ENCODE results near the gene CSNK1G3. TPM values are rescaled to one million over a fixed set of nuclear protein-coding genes. Genes with fewer than 3 reads are reported as not detected.

Gene CSNK1G3
- total RNA-seq, 1 experiment from 2014 or later = 48.3 TPM

DNA sequence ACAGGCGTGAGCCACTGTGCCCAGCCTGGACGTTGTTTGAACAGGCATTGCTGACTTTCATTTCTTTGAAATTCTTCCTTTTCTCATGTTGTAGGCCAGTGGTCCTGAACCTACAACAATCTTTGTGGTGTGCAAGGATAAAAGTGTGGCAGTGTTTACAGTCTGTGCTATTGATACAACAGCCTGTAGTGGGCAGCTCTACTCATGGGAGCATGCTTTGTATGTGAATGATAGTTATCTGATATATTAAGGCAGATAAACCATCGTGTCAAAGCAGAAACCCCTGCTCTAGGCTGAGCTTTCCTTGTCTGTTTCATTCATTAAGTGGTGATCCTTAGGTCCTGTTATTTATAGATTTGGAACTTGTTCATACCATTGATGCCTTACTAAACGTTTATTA lies 42.6 kb downstream of the CSNK1G3 start:
- H3K23me2 ChIP-seq (ENCODE audit: insufficient read length, low read depth, low read length, poor library complexity, severe bottlenecking) = no peaks in the 10 kb centered on the region
- H3K4ac ChIP-seq (ENCODE audit: low read depth, low read length) = no peak overlapping the region
- no peak overlapping the region for H3K4me3 Mint-ChIP-seq
- no peak overlapping the region for H2BK20ac ChIP-seq (ENCODE audit: low read depth, low read length, poor library complexity, severe bottlenecking)
- no peak overlapping the region for H2BK12ac ChIP-seq (ENCODE audit: insufficient read length, low read depth, low read length)
- H4K91ac ChIP-seq (ENCODE audit: insufficient read length, low read depth, low read length) = no peak overlapping the region
- H3K56ac ChIP-seq (ENCODE audit: insufficient read length, low read depth, low read length) = no peak overlapping the region
- H3K36me3 Mint-ChIP-seq (ENCODE audit: insufficient read depth in 1 of 3, low read depth in 3 of 3) = peaks cover 5 to 6% (median 5%) of the 10 kb centered on the region in 3 experiments
- no peak for DNase-seq
- peaks cover 7 to 11% of the 10 kb centered on the region in 2 experiments for H3K4me1 Mint-ChIP-seq
- H3K9me3 ChIP-seq (ENCODE audit: control insufficient read depth, low read depth, low read length) = no peaks in the 10 kb centered on the region
- H3K4me2 ChIP-seq (ENCODE audit: insufficient read depth, insufficient read length, low read length) = no peak overlapping the region
- H4K20me1 ChIP-seq (ENCODE audit: control insufficient read depth, insufficient read depth, insufficient read length) = no peaks in the 10 kb centered on the region
- H3K18ac ChIP-seq (ENCODE audit: insufficient read length, low read depth, low read length) = no peak overlapping the region
- no peak overlapping the region for H3K27ac Mint-ChIP-seq
- no peaks in the 10 kb centered on the region for H3K27me3 Mint-ChIP-seq (ENCODE audit: low read depth)
- H2BK120ac ChIP-seq (ENCODE audit: low read depth, low read length, poor library complexity, severe bottlenecking) = no peak overlapping the region
- no peak overlapping the region for H3K27ac ChIP-seq (ENCODE audit: insufficient read length, low read depth, low read length)
- H3K23ac ChIP-seq (ENCODE audit: insufficient read length, low read depth, low read length) = no peak overlapping the region
- no peaks in the 10 kb centered on the region for H3K79me2 ChIP-seq (ENCODE audit: insufficient read depth, low read length)
- no peaks in the 10 kb centered on the region for H3K27me3 ChIP-seq (ENCODE audit: insufficient read depth, low read length)
- no peak overlapping the region for H4K8ac ChIP-seq (replicated peaks; ENCODE audit: insufficient read length, low read depth, low read length)
- H3K9me3 Mint-ChIP-seq = no peaks in the 10 kb centered on the region
- WGBS (ENCODE audit: extremely low coverage, insufficient read length, low lambda C conversion rate) = no CpG with 5 or more reads among the region's 4 CpGs
- no peaks in the 10 kb centered on the region for H3K79me1 ChIP-seq (ENCODE audit: insufficient read depth, low read depth, low read length, poor library complexity, severe bottlenecking)
- H3K4me1 ChIP-seq (ENCODE audit: insufficient read depth, low read length) = no peaks in the 10 kb centered on the region
- H2BK15ac ChIP-seq (ENCODE audit: low read depth, low read length) = no peak overlapping the region
- TF ChIP-seq, protein P1, sequence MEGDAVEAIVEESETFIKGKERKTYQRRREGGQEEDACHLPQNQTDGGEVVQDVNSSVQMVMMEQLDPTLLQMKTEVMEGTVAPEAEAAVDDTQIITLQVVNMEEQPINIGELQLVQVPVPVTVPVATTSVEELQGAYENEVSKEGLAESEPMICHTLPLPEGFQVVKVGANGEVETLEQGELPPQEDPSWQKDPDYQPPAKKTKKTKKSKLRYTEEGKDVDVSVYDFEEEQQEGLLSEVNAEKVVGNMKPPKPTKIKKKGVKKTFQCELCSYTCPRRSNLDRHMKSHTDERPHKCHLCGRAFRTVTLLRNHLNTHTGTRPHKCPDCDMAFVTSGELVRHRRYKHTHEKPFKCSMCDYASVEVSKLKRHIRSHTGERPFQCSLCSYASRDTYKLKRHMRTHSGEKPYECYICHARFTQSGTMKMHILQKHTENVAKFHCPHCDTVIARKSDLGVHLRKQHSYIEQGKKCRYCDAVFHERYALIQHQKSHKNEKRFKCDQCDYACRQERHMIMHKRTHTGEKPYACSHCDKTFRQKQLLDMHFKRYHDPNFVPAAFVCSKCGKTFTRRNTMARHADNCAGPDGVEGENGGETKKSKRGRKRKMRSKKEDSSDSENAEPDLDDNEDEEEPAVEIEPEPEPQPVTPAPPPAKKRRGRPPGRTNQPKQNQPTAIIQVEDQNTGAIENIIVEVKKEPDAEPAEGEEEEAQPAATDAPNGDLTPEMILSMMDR (conservative IDR thresholded peaks at IDR 0.05) = no peak
- H2BK5ac ChIP-seq (ENCODE audit: insufficient read length, low read length) = no peak overlapping the region
- H3K9ac ChIP-seq (ENCODE audit: extremely low read depth, insufficient read length, low read length) = no peak overlapping the region
- H3T11ph ChIP-seq (ENCODE audit: low read length) = no peak overlapping the region
- H2AK5ac ChIP-seq (ENCODE audit: insufficient read length, low read length) = no peak overlapping the region
- H3K14ac ChIP-seq (ENCODE audit: insufficient read depth, low read length) = no peak overlapping the region
- H2AFZ ChIP-seq (ENCODE audit: low read length) = no peak overlapping the region
- H4K5ac ChIP-seq (ENCODE audit: insufficient read length, low read depth, low read length) = no peak overlapping the region

All from H9 (cell line).